Astrocyte of the spinal cord (primary cell): ENCODE measurements around the gene PIK3CA.
A peak's percentile ranks its signal among the peaks of the same experiment; 100 is the strongest.

ENCODE experiments used
- DNase-seq: peaks from one replicate; pipeline ENCODE4 v3.0.0; 2011; ENCODE audit warnings: low read depth, low spot score
- H3K4me3 ChIP-seq: 2 replicates; pipeline ENCODE4 v1.5.1; 2011; ENCODE audit warnings: low read depth, mild to moderate bottlenecking, low read length, moderate library complexity
- CTCF ChIP-seq: IDR thresholded peaks from 2 replicates; pipeline ENCODE4 v1.5.1; 2012; ENCODE audit warnings: low read depth, mild to moderate bottlenecking, low read length, inconsistent platforms
- in situ Hi-C: cut with HindIII; loops from 2 replicates; pipeline ENCODE4 v1.10.0; 2017; ENCODE audit warnings: low sequenced_read_pairs

PIK3CA gene

GRCh38 chr3:179146911-179147513, 1.1 kb upstream of the PIK3CA start:
- peak; percentile 82 for DNase-seq
- in situ Hi-C loops: loop anchor here (25.0 kb wide), 1 partner anchor 165 kb away; the partner anchor contains the start of gene ZNF639
- H3K4me3 ChIP-seq: peak overlapping the region; percentile 77
- TF ChIP-seq CTCF: peak; percentile 64

- peak overlapping the region; percentile 77 for H3K4me3 ChIP-seq
- in situ Hi-C loops: loop anchor here (25.0 kb wide), 1 partner anchor 165 kb away; the partner anchor contains the start of gene ZNF639
- TF ChIP-seq CTCF: no peak
- DNase-seq: no peak
Measured at GRCh38 chr3:179147514-179147872, 664 bp upstream of the PIK3CA start.

- in situ Hi-C loops: loop anchor here (25.0 kb wide), 1 partner anchor 163 kb away; the partner anchor contains the start of gene ZNF639
- H3K4me3 ChIP-seq: peak overlapping the region; percentile 77
- no peak for TF ChIP-seq CTCF
- peak; percentile 49 for DNase-seq
Measured at GRCh38 chr3:179148616-179149405, 654 bp downstream of the PIK3CA start.

GRCh38 chr3:179149406-179149867, 1.3 kb downstream of the PIK3CA start:
- no peak for TF ChIP-seq CTCF
- peak; percentile 33 for DNase-seq
- in situ Hi-C loops: loop anchor here (25.0 kb wide), 1 partner anchor 163 kb away; the partner anchor contains the start of gene ZNF639
- H3K4me3 ChIP-seq: peak overlapping the region; percentile 77

GRCh38 chr3:179149951-179150350, 1.8 kb downstream of the PIK3CA start:
- TF ChIP-seq CTCF: no peak
- peak; percentile 8 for DNase-seq
- peak overlapping the region; percentile 77 for H3K4me3 ChIP-seq
- in situ Hi-C loops: loop anchor here (25.0 kb wide), 1 partner anchor 162 kb away; the partner anchor contains the start of gene ZNF639

GRCh38 chr3:179150610-179151009, 2.5 kb downstream of the PIK3CA start:
- no peak for DNase-seq
- no peak for TF ChIP-seq CTCF
- in situ Hi-C loops: no loop called here
- H3K4me3 ChIP-seq: no peak overlapping the region
